Retinal pigment epithelial cell (primary cell): ENCODE measurements around the gene NEDD9.

ENCODE experiments used
- DNase-seq: peaks from one replicate; pipeline ENCODE4 v3.0.0-alpha.2; 2010; ENCODE audit warnings: low read depth
- H3K4me3 ChIP-seq: 2 replicates; pipeline ENCODE4 v1.5.1; 2011; ENCODE audit warnings: mild to moderate bottlenecking, low read length, control low read depth, moderate library complexity
- CTCF ChIP-seq: conservative IDR thresholded peaks from 2 replicates; pipeline ENCODE4 v1.5.1; 2011; ENCODE audit warnings: low read depth, low read length, control low read depth, inconsistent platforms

Gene NEDD9

GRCh38 chr6:11201015-11201414, 31.5 kb downstream of the NEDD9 start:
- DNase-seq, result no peak
- no peak overlapping the region for H3K4me3 ChIP-seq
- no peak for TF ChIP-seq CTCF

- DNase-seq, result no peak
- H3K4me3 ChIP-seq, result no peak overlapping the region
- TF ChIP-seq CTCF, result no peak
Observed at GRCh38 chr6:11200356-11200755, 32.1 kb downstream of the NEDD9 start.

GRCh38 chr6:11198663-11199603, 33.5 kb downstream of the NEDD9 start:
- no peak for TF ChIP-seq CTCF
- peak; percentile 28 for DNase-seq
- no peak overlapping the region for H3K4me3 ChIP-seq

- no peak overlapping the region for H3K4me3 ChIP-seq
- no peak for TF ChIP-seq CTCF
- DNase-seq, result no peak
Observed at GRCh38 chr6:11197850-11198249, 34.6 kb downstream of the NEDD9 start.

- TF ChIP-seq CTCF, result no peak
- DNase-seq, result peak; percentile 95
- peak overlapping the region; percentile 20 for H3K4me3 ChIP-seq
Observed at GRCh38 chr6:11197175-11197536, 35.3 kb downstream of the NEDD9 start.

GRCh38 chr6:11196511-11197174, 35.8 kb downstream of the NEDD9 start:
- peak; percentile 67 for DNase-seq

More at GRCh38 chr6:11196511-11197174, 35.8 kb downstream of the NEDD9 start:
- H3K4me3 ChIP-seq, result peak overlapping the region; percentile 20
- TF ChIP-seq CTCF, result no peak
